ENCODE data around the gene LPP.

The LPP gene

DNA sequence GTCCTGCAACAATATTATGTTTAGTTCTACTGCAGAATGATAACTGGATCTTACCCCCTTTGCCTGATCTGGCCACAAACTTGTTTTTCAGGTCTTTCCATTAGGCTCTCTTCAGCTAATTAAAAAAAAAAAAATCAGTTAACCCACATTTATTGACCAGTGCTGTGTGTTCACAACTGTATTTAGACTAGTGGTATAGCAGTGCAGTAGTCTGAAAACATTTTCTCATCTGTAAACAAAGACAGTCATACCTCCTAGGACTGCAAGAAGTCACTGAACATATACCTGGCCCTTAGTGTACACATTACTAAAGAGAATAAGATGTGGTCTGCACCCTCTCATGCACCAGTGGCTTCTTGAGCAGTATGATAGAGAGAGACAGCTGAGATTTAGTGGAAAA lies 22.5 kb downstream of the LPP start:
- DNase-seq (ENCODE audit: extremely low spot score) = no peak
- ChIA-PET CTCF (no interaction called here), POLR2A (no interaction called here)
- TF ChIP-seq TARDBP (IDR thresholded peaks at IDR 0.05) = no peak

DNA sequence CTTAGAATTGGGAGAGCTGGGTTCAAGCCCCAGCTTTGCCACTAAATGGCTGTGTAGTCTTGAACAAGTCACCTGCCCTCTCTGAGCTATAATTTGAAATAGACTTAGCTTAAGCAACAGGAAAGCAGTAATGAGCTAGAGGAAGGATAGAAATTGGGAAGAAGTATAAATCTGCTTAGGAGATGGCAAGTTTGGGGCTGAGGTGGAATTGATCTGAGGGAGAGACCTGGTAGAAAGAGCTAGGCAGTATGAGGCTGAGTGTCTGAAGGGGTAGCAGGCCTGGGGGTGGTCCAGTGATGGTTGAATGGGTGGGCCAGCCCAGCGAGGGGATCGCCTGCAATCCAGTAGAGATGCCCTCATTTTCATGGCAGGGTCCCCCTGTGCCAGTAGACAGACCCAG lies 22.9 kb downstream of the LPP start:
- no peak for DNase-seq (ENCODE audit: extremely low spot score)
- ChIA-PET POLR2A (no interaction called here), CTCF (no interaction called here)
- TF ChIP-seq CTBP1 (IDR thresholded peaks at IDR 0.05; ENCODE audit: borderline replicate concordance) (no peak), FOXK2 (IDR thresholded peaks at IDR 0.05) (no peak), FOXM1 (IDR thresholded peaks at IDR 0.05; ENCODE audit: borderline replicate concordance) (no peak), HDGF (IDR thresholded peaks at IDR 0.05; ENCODE audit: borderline replicate concordance) (no peak), ELF4 (IDR thresholded peaks at IDR 0.05) (no peak), ARNT (IDR thresholded peaks at IDR 0.05) (no peak)

DNA sequence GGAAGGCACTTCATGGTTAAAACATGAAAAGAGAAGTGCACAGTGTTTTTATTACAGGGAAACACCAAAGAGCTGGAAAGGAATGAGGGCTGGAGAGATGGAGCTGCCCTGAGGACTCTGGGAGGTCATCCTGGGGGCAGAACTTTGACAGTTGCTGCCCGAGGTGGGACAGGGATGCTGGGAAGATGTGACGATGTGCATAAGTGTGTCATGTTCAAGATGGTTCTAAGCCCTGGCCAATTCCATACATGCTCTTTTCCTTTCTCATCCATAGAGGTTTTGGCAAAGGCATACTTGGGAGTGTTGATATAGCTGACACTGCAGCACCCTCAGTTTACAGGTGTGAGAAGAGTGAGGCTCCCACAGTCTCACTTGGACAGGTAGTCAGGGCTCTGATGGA lies 23.8 kb downstream of the LPP start:
- CTCF ChIA-PET = no interaction called here
- no peak for DNase-seq (ENCODE audit: extremely low spot score)
- TF ChIP-seq SUZ12 (IDR thresholded peaks at IDR 0.05) = no peak
- no peak for TF ChIP-seq FOXA1 (IDR thresholded peaks at IDR 0.05)
- TF ChIP-seq CTBP1 (IDR thresholded peaks at IDR 0.05; ENCODE audit: borderline replicate concordance) = no peak
- TF ChIP-seq TARDBP (IDR thresholded peaks at IDR 0.05) = no peak
- no peak for TF ChIP-seq ELF4 (IDR thresholded peaks at IDR 0.05)
- TF ChIP-seq LEF1 (IDR thresholded peaks at IDR 0.05; ENCODE audit: borderline replicate concordance) = no peak
- TF ChIP-seq FOXM1 (IDR thresholded peaks at IDR 0.05; ENCODE audit: borderline replicate concordance) = no peak
- TF ChIP-seq, protein P1, sequence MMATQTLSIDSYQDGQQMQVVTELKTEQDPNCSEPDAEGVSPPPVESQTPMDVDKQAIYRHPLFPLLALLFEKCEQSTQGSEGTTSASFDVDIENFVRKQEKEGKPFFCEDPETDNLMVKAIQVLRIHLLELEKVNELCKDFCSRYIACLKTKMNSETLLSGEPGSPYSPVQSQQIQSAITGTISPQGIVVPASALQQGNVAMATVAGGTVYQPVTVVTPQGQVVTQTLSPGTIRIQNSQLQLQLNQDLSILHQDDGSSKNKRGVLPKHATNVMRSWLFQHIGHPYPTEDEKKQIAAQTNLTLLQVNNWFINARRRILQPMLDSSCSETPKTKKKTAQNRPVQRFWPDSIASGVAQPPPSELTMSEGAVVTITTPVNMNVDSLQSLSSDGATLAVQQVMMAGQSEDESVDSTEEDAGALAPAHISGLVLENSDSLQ (IDR thresholded peaks at IDR 0.05) = no peak
- TF ChIP-seq BHLHE40 (IDR thresholded peaks at IDR 0.05; ENCODE audit: borderline replicate concordance) = no peak
- no peak for TF ChIP-seq ZNF384 (IDR thresholded peaks at IDR 0.05)
- no peak for TF ChIP-seq SP1 (IDR thresholded peaks at IDR 0.05)
- no peak for TF ChIP-seq NFRKB (IDR thresholded peaks at IDR 0.05)
- no peak for TF ChIP-seq FOXK2 (IDR thresholded peaks at IDR 0.05)
- TF ChIP-seq HDGF (IDR thresholded peaks at IDR 0.05; ENCODE audit: borderline replicate concordance) = no peak
- TF ChIP-seq ARNT (IDR thresholded peaks at IDR 0.05) = no peak
- POLR2A ChIA-PET = no interaction called here

DNA sequence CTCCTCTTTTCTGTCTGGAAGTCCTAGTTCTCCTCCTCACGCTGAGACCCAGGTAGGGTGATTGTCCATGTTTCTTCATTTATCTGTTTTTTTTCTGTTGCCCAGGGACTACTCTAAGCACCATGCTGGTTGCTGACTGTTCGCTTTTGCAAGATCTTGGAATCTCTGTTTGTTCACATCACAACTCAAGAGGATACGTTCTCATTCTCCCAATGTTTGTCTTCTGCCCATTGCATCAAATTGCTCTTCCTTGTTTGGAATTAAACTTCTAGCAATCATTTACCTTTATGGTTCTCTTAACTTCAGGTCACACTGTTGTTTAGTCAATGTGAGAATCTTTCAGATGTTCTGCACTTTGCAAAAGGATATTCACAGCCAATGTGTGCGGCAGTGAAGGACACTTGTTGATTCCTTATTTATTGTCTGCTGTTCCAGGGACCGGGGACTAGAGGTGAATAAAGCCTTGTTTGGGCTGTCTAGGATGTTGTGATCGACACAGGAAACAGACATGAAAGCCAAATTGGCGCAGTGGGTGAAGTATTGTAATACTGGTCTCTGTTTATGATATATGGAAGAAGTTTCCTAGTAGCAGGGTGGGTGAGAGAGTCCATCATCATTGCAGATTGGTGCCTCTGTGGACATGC lies 24.5 kb downstream of the LPP start:
- TF ChIP-seq L3MBTL2 (conservative IDR thresholded peaks at IDR 0.05) = no peak
- no peak for TF ChIP-seq NFRKB (IDR thresholded peaks at IDR 0.05)
- TF ChIP-seq, protein P1 (IDR thresholded peaks at IDR 0.05) = no peak
- TF ChIP-seq SP1 (IDR thresholded peaks at IDR 0.05) = no peak
- no peak for TF ChIP-seq LEF1 (IDR thresholded peaks at IDR 0.05; ENCODE audit: borderline replicate concordance)
- TF ChIP-seq ELF4 (IDR thresholded peaks at IDR 0.05) = no peak
- no peak for TF ChIP-seq FOXK2 (IDR thresholded peaks at IDR 0.05)
- TF ChIP-seq CTBP1 (IDR thresholded peaks at IDR 0.05; ENCODE audit: borderline replicate concordance) = no peak
- TF ChIP-seq ZNF384 (IDR thresholded peaks at IDR 0.05) = no peak
- TF ChIP-seq TARDBP (IDR thresholded peaks at IDR 0.05) = no peak
- TF ChIP-seq FOXM1 (IDR thresholded peaks at IDR 0.05; ENCODE audit: borderline replicate concordance) = no peak
- no peak for TF ChIP-seq ARNT (IDR thresholded peaks at IDR 0.05)
- no peak for TF ChIP-seq BHLHE40 (IDR thresholded peaks at IDR 0.05; ENCODE audit: borderline replicate concordance)
- no peak for TF ChIP-seq SUZ12 (IDR thresholded peaks at IDR 0.05)
- no peak for TF ChIP-seq FOXA1 (IDR thresholded peaks at IDR 0.05)
- no peak for DNase-seq (ENCODE audit: extremely low spot score)
- ChIA-PET POLR2A (no interaction called here), CTCF (no interaction called here)

DNA sequence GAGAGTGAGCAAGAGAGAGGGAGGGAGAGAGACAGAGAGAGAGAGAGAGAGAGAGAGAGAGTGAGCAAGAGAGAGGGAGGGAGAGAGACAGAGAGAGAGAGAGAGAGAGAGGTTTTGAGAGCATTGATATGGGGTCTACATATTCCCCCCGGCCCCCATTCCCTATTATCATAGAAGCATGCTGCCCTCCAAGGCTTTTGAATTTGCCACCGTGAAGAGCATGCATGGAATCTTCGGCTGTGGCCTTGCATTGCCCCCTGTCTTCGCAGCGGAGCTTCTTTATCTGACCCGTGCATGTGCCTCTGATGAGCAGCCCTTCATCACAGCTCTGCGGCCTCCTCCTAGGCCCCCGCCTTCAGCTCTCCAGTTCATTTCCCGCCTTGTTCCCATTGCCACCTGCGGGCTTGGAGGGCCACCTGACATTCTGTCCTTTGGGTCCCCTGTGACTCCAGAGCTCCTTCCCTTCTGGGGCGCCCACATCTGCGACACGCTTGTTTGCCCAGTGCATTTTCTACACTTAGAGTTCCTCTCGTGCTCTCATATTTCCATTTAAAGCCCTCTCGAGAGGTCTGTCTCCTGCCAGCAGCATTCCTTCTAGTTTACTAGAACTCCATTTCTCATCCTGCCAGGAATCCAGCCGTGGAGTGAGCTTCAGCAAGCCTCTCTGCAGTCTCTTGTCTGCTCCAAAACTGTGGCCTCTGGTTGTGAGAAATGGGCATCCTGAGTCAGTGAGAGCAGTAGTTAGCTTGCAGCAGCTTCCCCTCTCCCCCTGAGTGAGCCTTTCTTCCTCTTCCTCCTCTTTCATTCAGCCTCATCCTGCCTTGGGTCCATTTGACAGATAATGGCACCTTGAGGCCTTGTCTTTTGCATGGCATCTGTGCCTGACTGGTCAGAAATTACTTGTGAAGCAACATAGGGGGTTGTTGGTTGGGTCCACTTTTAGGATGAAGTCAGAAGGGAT lies 25.3 kb downstream of the LPP start:
- POLR2A ChIA-PET = no interaction called here

More for the DNA sequence above, 25.3 kb downstream of the LPP start:
- TF ChIP-seq ARNT (IDR thresholded peaks at IDR 0.05) = no peak
- TF ChIP-seq, protein P1 (IDR thresholded peaks at IDR 0.05) = no peak
- TF ChIP-seq CTBP1 (IDR thresholded peaks at IDR 0.05; ENCODE audit: borderline replicate concordance) = no peak
- no peak for TF ChIP-seq FOXM1 (IDR thresholded peaks at IDR 0.05; ENCODE audit: borderline replicate concordance)
- TF ChIP-seq L3MBTL2 (conservative IDR thresholded peaks at IDR 0.05) = no peak
- no peak for TF ChIP-seq BHLHE40 (IDR thresholded peaks at IDR 0.05; ENCODE audit: borderline replicate concordance)
- TF ChIP-seq FOXK2 (IDR thresholded peaks at IDR 0.05) = no peak
- TF ChIP-seq SP1 (IDR thresholded peaks at IDR 0.05) = no peak
- TF ChIP-seq TARDBP (IDR thresholded peaks at IDR 0.05) = no peak
- no peak for TF ChIP-seq SUZ12 (IDR thresholded peaks at IDR 0.05)
- no peak for TF ChIP-seq NFRKB (IDR thresholded peaks at IDR 0.05)
- TF ChIP-seq ZNF384 (IDR thresholded peaks at IDR 0.05) = no peak
- TF ChIP-seq LEF1 (IDR thresholded peaks at IDR 0.05; ENCODE audit: borderline replicate concordance) = no peak
- no peak for DNase-seq (ENCODE audit: extremely low spot score)
- CTCF ChIA-PET = no interaction called here
